ENCODE data around the gene SHQ1. TPM values are rescaled to one million over a fixed set of nuclear protein-coding genes. Genes with fewer than 3 reads are reported as not detected.

SHQ1 gene
- total and polyA plus RNA-seq, 11 donors = 7.2 to 26.0 (median 19.9) TPM

DNA sequence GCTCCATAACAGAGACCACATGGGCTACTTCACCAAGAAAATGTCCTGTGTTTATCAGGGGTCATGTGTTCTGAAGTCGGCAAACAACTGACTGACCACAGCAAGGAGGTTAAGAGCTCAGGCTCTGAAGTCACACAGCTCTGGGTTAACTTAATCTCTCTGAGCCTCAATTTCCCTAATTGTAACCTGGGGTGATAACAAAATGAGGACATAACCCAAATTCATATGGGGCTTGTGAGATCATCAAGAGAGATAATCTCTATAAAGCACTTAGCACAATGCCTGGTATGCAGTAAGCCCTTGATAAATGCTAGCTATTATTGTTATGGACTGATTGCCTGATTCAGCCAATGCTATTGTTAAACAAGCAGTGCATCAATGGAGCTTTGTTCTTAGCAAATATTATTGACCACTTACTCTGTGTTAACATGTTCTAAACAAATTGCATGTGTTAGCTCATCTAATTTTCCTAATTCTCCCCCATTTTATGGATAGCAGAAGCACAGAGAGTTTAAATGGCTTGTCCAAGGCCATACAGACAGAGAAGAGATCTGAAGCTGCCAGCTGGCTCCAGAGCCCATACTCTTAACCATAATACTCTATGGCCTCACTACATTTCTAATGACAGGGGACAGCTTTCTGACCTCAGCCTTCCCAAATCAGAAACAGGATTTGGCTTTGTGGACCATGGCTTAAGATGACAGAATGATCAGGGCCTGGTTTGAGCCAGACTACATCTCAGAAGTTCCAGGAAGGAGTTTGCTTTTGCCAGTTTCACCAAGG is 78.3 kb downstream of the SHQ1 start:
- peaks cover 0 to 21% (median 2%) of the 10 kb centered on the region in 12 donors for H3K4me1 ChIP-seq
- intact Hi-C loops (cut with DNase I) = no loop called here
- no peaks in the 10 kb centered on the region for H3K36me3 ChIP-seq
- 77 to 90% (median 88%) methylated on average over 1 of the region's 1 CpG for WGBS, 4 donors
- no peak overlapping the region for H3K4me3 ChIP-seq
- H3K27me3 ChIP-seq = no peaks in the 10 kb centered on the region
- H3K9me3 ChIP-seq = no peaks in the 10 kb centered on the region
- H3K27ac ChIP-seq = no peak overlapping the region
- TF ChIP-seq, protein P1, sequence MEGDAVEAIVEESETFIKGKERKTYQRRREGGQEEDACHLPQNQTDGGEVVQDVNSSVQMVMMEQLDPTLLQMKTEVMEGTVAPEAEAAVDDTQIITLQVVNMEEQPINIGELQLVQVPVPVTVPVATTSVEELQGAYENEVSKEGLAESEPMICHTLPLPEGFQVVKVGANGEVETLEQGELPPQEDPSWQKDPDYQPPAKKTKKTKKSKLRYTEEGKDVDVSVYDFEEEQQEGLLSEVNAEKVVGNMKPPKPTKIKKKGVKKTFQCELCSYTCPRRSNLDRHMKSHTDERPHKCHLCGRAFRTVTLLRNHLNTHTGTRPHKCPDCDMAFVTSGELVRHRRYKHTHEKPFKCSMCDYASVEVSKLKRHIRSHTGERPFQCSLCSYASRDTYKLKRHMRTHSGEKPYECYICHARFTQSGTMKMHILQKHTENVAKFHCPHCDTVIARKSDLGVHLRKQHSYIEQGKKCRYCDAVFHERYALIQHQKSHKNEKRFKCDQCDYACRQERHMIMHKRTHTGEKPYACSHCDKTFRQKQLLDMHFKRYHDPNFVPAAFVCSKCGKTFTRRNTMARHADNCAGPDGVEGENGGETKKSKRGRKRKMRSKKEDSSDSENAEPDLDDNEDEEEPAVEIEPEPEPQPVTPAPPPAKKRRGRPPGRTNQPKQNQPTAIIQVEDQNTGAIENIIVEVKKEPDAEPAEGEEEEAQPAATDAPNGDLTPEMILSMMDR (IDR thresholded peaks at IDR 0.05) = no peak
- no peak for TF ChIP-seq POLR2A (IDR thresholded peaks at IDR 0.05)
- DNase-seq = no peak
- ATAC-seq = no peak

DNA sequence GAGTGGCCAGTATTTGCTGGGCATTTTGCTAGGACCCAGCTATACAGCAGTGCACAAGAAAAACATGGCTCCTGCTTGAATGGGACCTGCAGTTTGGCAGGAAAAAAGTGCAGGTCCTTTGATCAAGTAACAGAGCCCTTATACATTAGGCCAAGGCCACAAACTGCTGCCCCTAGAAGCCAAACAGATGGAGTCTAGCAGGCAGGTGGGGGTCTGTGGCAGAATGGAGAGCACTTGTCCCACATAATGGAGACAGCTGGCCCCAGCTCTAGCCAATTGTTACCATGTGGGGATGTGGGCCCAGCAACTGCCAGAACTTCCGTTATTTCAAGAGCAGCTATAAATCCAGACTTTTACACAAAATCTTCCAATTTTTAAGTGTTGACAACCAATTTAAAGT is 79.3 kb downstream of the SHQ1 start:
- H3K9me3 ChIP-seq = no peaks in the 10 kb centered on the region
- intact Hi-C loops (cut with DNase I) = no loop called here
- ATAC-seq = no peak
- H3K27ac ChIP-seq = no peak overlapping the region
- H3K4me1 ChIP-seq = peaks cover 0 to 26% (median 2%) of the 10 kb centered on the region in 12 donors
- no peak for TF ChIP-seq POLR2A (IDR thresholded peaks at IDR 0.05)
- TF ChIP-seq, protein P1 (IDR thresholded peaks at IDR 0.05) = no peak
- H3K27me3 ChIP-seq = no peaks in the 10 kb centered on the region
- no peak overlapping the region for H3K4me3 ChIP-seq
- peaks cover 0 to 6% (median 0%) of the 10 kb centered on the region in 9 donors for H3K36me3 ChIP-seq
- DNase-seq = no peak
- WGBS, 4 donors = 90 to 97% (median 94%) methylated on average over 1 of the region's 1 CpG

DNA sequence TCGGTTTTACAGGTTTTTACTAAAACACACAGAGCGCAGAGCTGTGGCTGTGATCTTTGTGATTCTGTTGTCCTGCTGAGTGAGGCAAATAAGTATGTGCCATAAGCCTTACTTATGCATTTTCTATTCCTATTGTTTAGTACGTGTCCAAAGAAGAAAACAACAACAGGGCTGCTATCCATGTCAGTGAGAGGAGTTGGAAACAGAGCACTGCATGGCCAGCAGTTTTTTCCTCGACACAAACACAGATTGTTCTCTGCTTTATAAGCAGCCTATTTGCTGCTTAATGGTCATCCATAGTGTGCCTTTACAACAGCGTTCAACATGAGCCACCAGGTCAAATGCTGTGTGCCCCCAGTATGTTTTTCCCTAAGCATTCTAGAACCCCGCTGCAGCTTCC is 79.8 kb downstream of the SHQ1 start:
- 85 to 87% (median 86%) methylated on average over 6 of the region's 6 CpGs for WGBS, 4 donors
- no peak for ATAC-seq

DNA sequence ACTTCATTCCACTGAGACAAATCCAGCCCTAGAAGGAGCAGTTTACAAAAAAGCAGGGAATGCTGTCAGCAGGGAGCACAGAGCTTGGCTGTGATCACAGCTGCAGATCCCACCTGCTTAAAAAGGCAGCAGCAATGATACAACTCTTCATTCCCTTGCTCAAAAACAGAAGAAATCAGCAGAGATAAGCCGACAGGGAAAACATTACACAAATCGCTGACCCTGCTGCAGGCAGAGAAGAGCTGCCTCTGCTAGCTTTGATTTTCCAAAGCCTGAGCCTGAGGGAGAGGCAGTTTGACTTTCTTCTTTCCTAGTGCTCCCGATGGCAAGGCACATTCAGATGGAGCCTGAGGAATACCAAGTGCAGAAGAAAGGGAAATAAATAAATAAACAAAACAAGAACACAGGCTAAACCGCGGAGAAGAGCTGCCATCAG is 80.2 kb downstream of the SHQ1 start:
- ATAC-seq = no peak
- Histone ChIP-seq H3K36me3 (peaks cover 0 to 10% (median 0%) of the 10 kb centered on the region in 9 donors), H3K9me3 (no peaks in the 10 kb centered on the region), H3K4me1 (peaks cover 0 to 32% (median 4%) of the 10 kb centered on the region in 12 donors), H3K27me3 (no peaks in the 10 kb centered on the region), H3K4me3 (no peak overlapping the region), H3K27ac (no peak overlapping the region)
- 48 to 56% (median 49%) methylated on average over 5 of the region's 5 CpGs for WGBS, 4 donors
- TF ChIP-seq, protein P1 (IDR thresholded peaks at IDR 0.05) = no peak
- no peak for TF ChIP-seq POLR2A (IDR thresholded peaks at IDR 0.05)
- no peak for DNase-seq
- intact Hi-C loops (cut with DNase I) = no loop called here

More for the DNA sequence above, 79.8 kb downstream of the SHQ1 start:
- H3K9me3 ChIP-seq = no peaks in the 10 kb centered on the region
- H3K4me1 ChIP-seq = peaks cover 0 to 31% (median 4%) of the 10 kb centered on the region in 12 donors
- peaks cover 0 to 10% (median 0%) of the 10 kb centered on the region in 9 donors for H3K36me3 ChIP-seq
- no peak overlapping the region for H3K4me3 ChIP-seq
- intact Hi-C loops (cut with DNase I) = no loop called here
- no peak for DNase-seq
- no peak overlapping the region for H3K27ac ChIP-seq
- H3K27me3 ChIP-seq = no peaks in the 10 kb centered on the region
- TF ChIP-seq POLR2A (IDR thresholded peaks at IDR 0.05) = no peak
- TF ChIP-seq, protein P1 (IDR thresholded peaks at IDR 0.05) = no peak

Measured in heart left ventricle (tissue), 16 donors.